A673 (cell line): ENCODE measurements around the gene SERF2. TPM values are rescaled to one million over a fixed set of nuclear protein-coding genes. Genes with fewer than 3 reads are reported as not detected.
A peak's percentile ranks its signal among the peaks of the same experiment; 100 is the strongest.
"Not testable (repeated sequence)": the region's sequence is repeated elsewhere in the genome, so short reads cannot be mapped to it uniquely, and the experiment has no call there.

Source experiments
- BruUV-seq: library from RNA; stranded (reverse); fragments of 400-500 nt; replicated peaks from 2 replicates; lab custom pipeline; 2021; lab: Mats Ljungman, UMichigan
- CTCF ChIA-PET: fragments of 300-600 bp; sonication (Branson Sonifier 250); formaldehyde crosslinking; loops from one replicate; lab custom pipeline; 2022; ENCODE audit warnings: antibody characterized with exemption; lab: Charles Lee
- POLR2A ChIA-PET: fragments of 300-600 bp; sonication (Branson Sonifier 250); formaldehyde crosslinking; loops from one replicate; lab custom pipeline; 2022; ENCODE audit warnings: antibody characterized with exemption; ENCODE audit not compliant: low non-redundant PET; lab: Charles Lee
- DNase-seq: peaks from one replicate; pipeline ENCODE4 v3.0.0-alpha.2; 2015; ENCODE audit warnings: low spot score
- H3K27ac ChIP-seq: fragments of 200-600 bp; sonication (generic); 2 replicates; pipeline ENCODE4 v1.5.1; 2016; ENCODE audit warnings: mixed run types, low read depth, mild to moderate bottlenecking, mixed read lengths, antibody characterized with exemption, low read length; ENCODE audit not compliant: poor library complexity, severe bottlenecking
- H3K27me3 ChIP-seq: fragments of 200-600 bp; sonication (generic); replicated peaks from 2 replicates; pipeline ENCODE4 v1.6.1; 2017; ENCODE audit warnings: mixed run types, low read depth, mild to moderate bottlenecking, mixed read lengths, antibody characterized with exemption, low read length; ENCODE audit not compliant: insufficient read depth, poor library complexity
- H3K36me3 ChIP-seq: fragments of 200-600 bp; sonication (generic); 2 replicates; pipeline ENCODE4 v1.6.1; 2016; ENCODE audit warnings: mixed run types, mild to moderate bottlenecking, mixed read lengths, antibody characterized with exemption, low read length; ENCODE audit not compliant: insufficient read depth, poor library complexity, severe bottlenecking
- H3K4me1 ChIP-seq: fragments of 200-600 bp; sonication (generic); 2 replicates; pipeline ENCODE4 v1.6.1; 2017; ENCODE audit warnings: mixed run types, mild to moderate bottlenecking, mixed read lengths, antibody characterized with exemption, low read length; ENCODE audit not compliant: insufficient read depth, poor library complexity, severe bottlenecking
- H3K4me3 ChIP-seq: fragments of 200-600 bp; sonication (generic); 2 replicates; pipeline ENCODE4 v1.5.1; 2016; ENCODE audit warnings: low read depth, mixed run types, mild to moderate bottlenecking, mixed read lengths, low read length; ENCODE audit not compliant: poor library complexity, severe bottlenecking
- H3K9me3 ChIP-seq: fragments of 200-600 bp; sonication (generic); 2 replicates; pipeline ENCODE4 v1.6.1; 2016; ENCODE audit warnings: mixed run types, low read depth, mild to moderate bottlenecking, mixed read lengths, antibody characterized with exemption, low read length; ENCODE audit not compliant: poor library complexity, severe bottlenecking
- CTCF ChIP-seq: fragments of 300-800, 200-600 bp; sonication (generic); conservative IDR thresholded peaks from 2 replicates; pipeline ENCODE4 v1.5.1; 2017; ENCODE audit warnings: low read depth, mild to moderate bottlenecking, antibody characterized with exemption, low read length, moderate library complexity, mixed read lengths
- EZH2 ChIP-seq: fragments of 200-600 bp; sonication (generic); IDR thresholded peaks from 2 replicates; pipeline ENCODE4 v1.6.1; 2017; ENCODE audit warnings: borderline replicate concordance, low read depth, mild to moderate bottlenecking, mixed read lengths, antibody characterized with exemption, low read length; ENCODE audit not compliant: poor library complexity, severe bottlenecking
- intact Hi-C: fragments of 100-400 bp; cut with micrococcal nuclease; formaldehyde crosslinking; loops from one replicate; pipeline ENCODE4 v1.10.0; 2022; ENCODE audit not compliant: unreplicated experiment
- total RNA-seq: library from RNA; stranded (reverse); gene quantifications from 2 replicates; pipeline ENCODE4 v1.2.3, GENCODE V29; 2021

Gene SERF2
- total RNA-seq, 1 experiment from 2014 or later, result 632 TPM

- POLR2A ChIA-PET, result interaction anchor here (0.8 kb wide), 1 partner anchor 11 kb away, joined by 3 read pairs; no protein-coding TSS in a partner anchor
- no peaks in the 10 kb centered on the region for H3K9me3 ChIP-seq
- TF ChIP-seq EZH2 (no peak), CTCF (no peak)
- peaks cover 53% of the 10 kb centered on the region for H3K36me3 ChIP-seq
- intact Hi-C loops, result no loop called here
- CTCF ChIA-PET, result interaction anchor here (1.0 kb wide), 1 partner anchor 25 kb away, joined by 3 read pairs; the partner anchor contains the start of gene MFAP1
- peak within 1 kb of the TSS; percentile 67 for H3K27ac ChIP-seq
- no TSS peak for BruUV-seq
- no peak for DNase-seq
- peak within 1 kb of the TSS; percentile 82 for H3K4me3 ChIP-seq
- no peaks in the 10 kb centered on the region for H3K27me3 ChIP-seq
- no peaks in the 10 kb centered on the region for H3K4me1 ChIP-seq
Measured at GRCh38 chr15:43799945-43800285, 7.8 kb downstream of the SERF2 start, which contains the start of gene SERINC4. Gene SERINC4, minus strand, starts transcription at chr15:43800220. Its CDS starts 234 bp downstream, at chr15:43799986.

- H3K27ac ChIP-seq, result peak within 1 kb of the TSS; percentile 67
- TF ChIP-seq EZH2 (no peak), CTCF (no peak)
- ChIA-PET POLR2A (interaction anchor here (0.8 kb wide), 1 partner anchor 11 kb away, joined by 3 read pairs; no protein-coding TSS in a partner anchor), CTCF (interaction anchor here (0.6 to 1.0 kb wide), 2 partner anchors 22 to 24 kb away, joined by 3 to 8 read pairs; partner anchors contain the start of gene MFAP1)
- H3K4me3 ChIP-seq, result peak within 1 kb of the TSS; percentile 82
- H3K4me1 ChIP-seq, result no peaks in the 10 kb centered on the region
- peaks cover 53% of the 10 kb centered on the region for H3K36me3 ChIP-seq
- H3K9me3 ChIP-seq, result no peaks in the 10 kb centered on the region
- no peaks in the 10 kb centered on the region for H3K27me3 ChIP-seq
- BruUV-seq, result TSS peak; percentile 52
- peak; percentile 92 for DNase-seq
- intact Hi-C loops, result no loop called here
Measured at GRCh38 chr15:43800286-43801141, 8.4 kb downstream of the SERF2 start, which contains the start of gene HYPK. Gene HYPK, plus strand, starts transcription at chr15:43800599. Its CDS starts 24 bp downstream, at chr15:43800623.

- H3K4me3 ChIP-seq, POLR2A ChIA-PET, H3K9me3 ChIP-seq, H3K4me1 ChIP-seq, CTCF ChIA-PET, H3K27ac ChIP-seq, DNase-seq, BruUV-seq, H3K27me3 ChIP-seq, intact Hi-C loops: not testable (repeated sequence)
- peaks cover 56% of the 10 kb centered on the region for H3K36me3 ChIP-seq
Measured at GRCh38 chr15:43802676-43803075, 10.6 kb downstream of the SERF2 start.
